8988T (cell line): ENCODE data around the gene GPR156.
"Not testable (repeated sequence)": the region's sequence is repeated elsewhere in the genome, so short reads cannot be mapped to it uniquely, and the experiment has no call there.

Experiments
- DNase-seq: peaks from one replicate; pipeline ENCODE4 v3.0.0; 2011

Gene GPR156

GRCh38 chr3:120156699-120157098 is 128.3 kb downstream of the GPR156 start:
- no peak for DNase-seq

GRCh38 chr3:120155694-120156093 is 129.3 kb downstream of the GPR156 start:
- DNase-seq: not testable (repeated sequence)

- DNase-seq: no peak
These were observed 129.9 kb downstream of the GPR156 start for GRCh38 chr3:120155108-120155507.

GRCh38 chr3:120153294-120153693 is 131.7 kb downstream of the GPR156 start:
- no peak for DNase-seq

- no peak for DNase-seq
These were observed 133.2 kb downstream of the GPR156 start for GRCh38 chr3:120151791-120152190.

- no peak for DNase-seq
These were observed 136.7 kb downstream of the GPR156 start for GRCh38 chr3:120148187-120148949.

- peak; percentile 29 for DNase-seq
These were observed 137.8 kb downstream of the GPR156 start for GRCh38 chr3:120147072-120147871.

- no peak for DNase-seq
These were observed 139.3 kb downstream of the GPR156 start for GRCh38 chr3:120145542-120146285.

- DNase-seq: peak; percentile 68
These were observed 140.8 kb downstream of the GPR156 start for GRCh38 chr3:120144267-120144666.

- peak; percentile 26 for DNase-seq
These were observed 141.3 kb downstream of the GPR156 start for GRCh38 chr3:120143676-120144075.

- no peak for DNase-seq
These were observed 142.8 kb downstream of the GPR156 start for GRCh38 chr3:120142236-120142635.

- DNase-seq: no peak
These were observed 144.8 kb downstream of the GPR156 start for GRCh38 chr3:120140098-120140742.

GRCh38 chr3:120139140-120139539 is 145.9 kb downstream of the GPR156 start:
- DNase-seq: no peak

GRCh38 chr3:120137548-120137947 is 147.5 kb downstream of the GPR156 start:
- peak; percentile 20 for DNase-seq

GRCh38 chr3:120130656-120131055 is 154.4 kb downstream of the GPR156 start:
- no peak for DNase-seq

GRCh38 chr3:120129718-120130513 is 155.1 kb downstream of the GPR156 start:
- no peak for DNase-seq

GRCh38 chr3:120129051-120129450 is 156.0 kb downstream of the GPR156 start:
- DNase-seq: no peak

- no peak for DNase-seq
These were observed 159.0 kb downstream of the GPR156 start for GRCh38 chr3:120125992-120126391.

GRCh38 chr3:120119846-120120510 is 165.0 kb downstream of the GPR156 start:
- DNase-seq: no peak
